CD14-positive monocyte (primary cell): ENCODE data around the gene CHADL. TPM values are rescaled to one million over a fixed set of nuclear protein-coding genes. Genes with fewer than 3 reads are reported as not detected.
A peak's percentile ranks its signal among the peaks of the same experiment; 100 is the strongest.

Experiments
- DNase-seq, 3 donors: peaks; one replicate each; pipeline ENCODE4 v3.0.0-alpha.2; 2011 to 2022
- H2AFZ ChIP-seq: 2 replicates; pipeline ENCODE4 v1.6.0; 2012; ENCODE audit warnings: mild to moderate bottlenecking, low read depth, low read length, inconsistent platforms; ENCODE audit not compliant: insufficient read depth, poor library complexity, severe bottlenecking
- H3K27ac ChIP-seq, 2 donors: 1 replicate in 1 of 2; 2 replicates in 1 of 2; pipeline ENCODE4 v1.5.1; 2012 to 2013; ENCODE audit warnings: low read length in 2 of 2, control low read depth in 1 of 2, inconsistent platforms in 1 of 2, low read depth in 1 of 2, mild to moderate bottlenecking in 1 of 2
- H3K27me3 ChIP-seq, 2 donors: one replicate each; pipeline versions ENCODE4 v1.6.0 to v1.6.1; 2011 to 2013; ENCODE audit warnings: low read length in 2 of 2; ENCODE audit not compliant: control insufficient read depth in 2 of 2, insufficient read depth in 2 of 2
- H3K36me3 ChIP-seq, 2 donors: replicated peaks in 1 of 2; 1 replicate in 1 of 2; 2 replicates in 1 of 2; pipeline versions ENCODE4 v1.5.1 to v1.6.1; 2012 to 2013; ENCODE audit warnings: low read length in 2 of 2, control low read depth in 1 of 2, inconsistent platforms in 1 of 2, mild to moderate bottlenecking in 1 of 2; ENCODE audit not compliant: insufficient read depth in 2 of 2, control insufficient read depth in 1 of 2
- H3K4me1 ChIP-seq, 2 donors: 1 replicate in 1 of 2; 2 replicates in 1 of 2; pipeline versions ENCODE4 v1.5.1 to v1.6.1; 2012 to 2013; ENCODE audit warnings: low read length in 2 of 2, control low read depth in 1 of 2, inconsistent platforms in 1 of 2, mild to moderate bottlenecking in 1 of 2, moderate library complexity in 1 of 2; ENCODE audit not compliant: insufficient read depth in 2 of 2, control insufficient read depth in 1 of 2
- H3K4me2 ChIP-seq: replicated peaks from 2 replicates; pipeline ENCODE3; 2012; ENCODE audit warnings: low read length, moderate library complexity, mild to moderate bottlenecking; ENCODE audit not compliant: poor library complexity, severe bottlenecking; ENCODE audit errors: extremely low read depth
- H3K4me3 ChIP-seq, 3 experiments: fragments of 200-600 bp in 1 of 3; sonication (generic) in 1 of 3; replicated peaks in 1 of 3; 1 replicate in 2 of 3; 2 replicates in 1 of 3; pipeline ENCODE4 v1.5.1; 2011 to 2013; ENCODE audit warnings: low read length in 3 of 3, mild to moderate bottlenecking in 3 of 3, control low read depth in 2 of 3, low read depth in 2 of 3, inconsistent platforms in 1 of 3, moderate library complexity in 1 of 3
- H3K79me2 ChIP-seq: 2 replicates; pipeline ENCODE4 v1.6.0; 2012; ENCODE audit warnings: mild to moderate bottlenecking, control low read depth, inconsistent platforms, low read length, moderate library complexity; ENCODE audit not compliant: insufficient read depth
- H3K9ac ChIP-seq: 2 replicates; pipeline ENCODE4 v1.6.0; 2017; ENCODE audit warnings: low read length, mild to moderate bottlenecking; ENCODE audit not compliant: insufficient read depth, poor library complexity, severe bottlenecking
- H3K9me3 ChIP-seq, 2 donors: replicated peaks in 1 of 2; 1 replicate in 1 of 2; 2 replicates in 1 of 2; pipeline versions ENCODE4 v1.5.1 to v1.6.1; 2012 to 2013; ENCODE audit warnings: low read length in 2 of 2, control low read depth in 1 of 2; ENCODE audit not compliant: control insufficient read depth in 1 of 2, insufficient read depth in 1 of 2
- H4K20me1 ChIP-seq: 2 replicates; pipeline ENCODE4 v1.6.0; 2012; ENCODE audit warnings: mild to moderate bottlenecking, low read length, control low read depth, moderate library complexity; ENCODE audit not compliant: insufficient read depth
- H3K27ac Mint-ChIP-seq, 7 donors: one replicate each; pipeline ENCODE4 v1.8.0; 2020; ENCODE audit warnings: mild to moderate bottlenecking in 7 of 7, mixed read lengths in 7 of 7, moderate library complexity in 6 of 7, inconsistent platforms in 2 of 7
- H3K27me3 Mint-ChIP-seq, 3 donors: one replicate each; pipeline ENCODE4 v1.8.0; 2021 to 2022; ENCODE audit warnings: low read depth in 3 of 3, mild to moderate bottlenecking in 3 of 3, mixed read lengths in 3 of 3, moderate library complexity in 3 of 3, inconsistent platforms in 1 of 3
- H3K36me3 Mint-ChIP-seq, 2 donors: one replicate each; pipeline ENCODE4 v1.8.0; 2020; ENCODE audit warnings: mixed read lengths in 2 of 2, inconsistent platforms in 1 of 2, mild to moderate bottlenecking in 1 of 2
- H3K4me1 Mint-ChIP-seq: one replicate; pipeline ENCODE4 v1.8.0; 2020; ENCODE audit warnings: mild to moderate bottlenecking, mixed read lengths
- H3K4me3 Mint-ChIP-seq, 2 donors: one replicate each; pipeline ENCODE4 v1.8.0; 2020; ENCODE audit warnings: mild to moderate bottlenecking in 2 of 2, mixed read lengths in 2 of 2, moderate library complexity in 1 of 2
- H3K9me3 Mint-ChIP-seq, 7 donors: one replicate each; pipeline ENCODE4 v1.8.0; 2020 to 2022; ENCODE audit warnings: mixed read lengths in 7 of 7, mild to moderate bottlenecking in 6 of 7, moderate library complexity in 6 of 7, inconsistent platforms in 2 of 7
- CTCF ChIP-seq: fragments of 200-600 bp; IDR thresholded peaks from one replicate; pipeline ENCODE4 v1.8.0; 2022; ENCODE audit warnings: antibody characterized with exemption, mild to moderate bottlenecking
- WGBS: methylation state at CpG from one replicate; pipeline ENCODE4 v1.1.5; 2013; ENCODE audit warnings: missing lambda C conversion rate; ENCODE audit not compliant: insufficient coverage; 5-methylcytosine and 5-hydroxymethylcytosine counted together
- intact Hi-C, 2 donors: fragments of 100-400 bp; cut with micrococcal nuclease; formaldehyde crosslinking; loops; one replicate each; pipeline versions ENCODE4 v1.15.0 to v1.15.1; 2023
- polyA plus RNA-seq, 3 donors: library from polyadenylated mRNA; depleted of rRNA in 1 of 3; unstranded in 2 of 3; stranded (reverse) in 1 of 3; fragments of 300-500 nt in 2 of 3; fragments of >200 nt in 1 of 3; fragmentation: Illumina TruSeq in 2 of 3; gene quantifications; 1 replicate in 2 of 3; 2 replicates in 1 of 3; pipeline ENCODE4 v1.2.3, GENCODE V29; 2012 to 2021

The CHADL gene
- polyA plus RNA-seq, 3 donors: 0.11 to 0.35 (median 0.27) TPM

GRCh38 chr22:41280065-41280464 lies 39.3 kb upstream of the CHADL start:
- Histone ChIP-seq H3K27ac (no peak overlapping the region), H3K27me3 (no peaks in the 10 kb centered on the region), H3K36me3 (peaks cover 42 to 74% of the 10 kb centered on the region in 2 donors), H3K4me3 (no peak overlapping the region), H3K9ac (no peak overlapping the region), H3K79me2 (peaks cover 79% of the 10 kb centered on the region), H2AFZ (no peak overlapping the region), H4K20me1 (peaks cover 10% of the 10 kb centered on the region), H3K4me2 (no peak overlapping the region), H3K9me3 (no peaks in the 10 kb centered on the region), H3K4me1 (peaks cover 4 to 6% of the 10 kb centered on the region in 2 donors)
- intact Hi-C loops: loop anchor here in 1 of 2 donors (10.0 kb wide), 2 partner anchors 75 to 1235 kb away; partner anchors contain the start of gene L3MBTL2
- H3K9me3 Mint-ChIP-seq: peaks cover 0 to 2% (median 0%) of the 10 kb centered on the region in 7 donors
- peaks cover 50 to 83% of the 10 kb centered on the region in 2 donors for H3K36me3 Mint-ChIP-seq
- H3K27ac Mint-ChIP-seq: peak overlapping the region in 2 of 7 donors; percentile 34 to 37
- peaks cover 0 to 2% (median 0%) of the 10 kb centered on the region in 3 donors for H3K27me3 Mint-ChIP-seq
- WGBS: no CpG with 5 or more reads among the region's 3 CpGs
- H3K4me1 Mint-ChIP-seq: peaks cover 8% of the 10 kb centered on the region
- DNase-seq: no peak
- H3K4me3 Mint-ChIP-seq: no peak overlapping the region
- no peak for TF ChIP-seq CTCF

GRCh38 chr22:41274856-41275255 lies 34.1 kb upstream of the CHADL start:
- DNase-seq: no peak
- Histone ChIP-seq H3K4me3 (no peak overlapping the region), H3K36me3 (peaks cover 65 to 91% of the 10 kb centered on the region in 2 donors), H3K9ac (no peak overlapping the region), H3K79me2 (peaks cover 51% of the 10 kb centered on the region), H3K27ac (peak overlapping the region in 1 of 2 donors; percentile 59), H2AFZ (no peak overlapping the region), H3K4me1 (peaks cover 0 to 2% of the 10 kb centered on the region in 2 donors), H3K9me3 (no peaks in the 10 kb centered on the region), H3K27me3 (no peaks in the 10 kb centered on the region), H3K4me2 (no peak overlapping the region), H4K20me1 (no peaks in the 10 kb centered on the region)
- Mint-ChIP-seq H3K4me3 (no peak overlapping the region), H3K27me3 (no peaks in the 10 kb centered on the region), H3K4me1 (peaks cover 3% of the 10 kb centered on the region), H3K27ac (peak overlapping the region in 4 of 7 donors; percentile 7 to 54 (median 44)), H3K9me3 (peaks cover 0 to 2% (median 0%) of the 10 kb centered on the region in 7 donors), H3K36me3 (peaks cover 61 to 99% of the 10 kb centered on the region in 2 donors)
- WGBS: 92% methylated on average over 1 of the region's 4 CpGs
- intact Hi-C loops: no loop called here
- no peak for TF ChIP-seq CTCF
